Peyer's patch (tissue), 4 donors: ENCODE measurements around the gene CDHR5.

Experiments used
- CTCF ChIP-seq, 6 experiments: fragments of 450-650 bp in 4 of 6; fragments of 200-600 bp in 2 of 6; sonication (generic) in 1 of 6; IDR thresholded peaks; one replicate each; pipeline ENCODE4 v1.5.1; 2017 to 2019; ENCODE audit warnings: antibody characterized with exemption in 6 of 6, mild to moderate bottlenecking in 3 of 6, moderate library complexity in 1 of 6
- POLR2A ChIP-seq, 2 donors: fragments of 450-650 bp; IDR thresholded peaks; one replicate each; pipeline ENCODE4 v1.5.1; 2017; ENCODE audit warnings: antibody characterized with exemption in 2 of 2, mild to moderate bottlenecking in 2 of 2, moderate library complexity in 2 of 2

DNA sequence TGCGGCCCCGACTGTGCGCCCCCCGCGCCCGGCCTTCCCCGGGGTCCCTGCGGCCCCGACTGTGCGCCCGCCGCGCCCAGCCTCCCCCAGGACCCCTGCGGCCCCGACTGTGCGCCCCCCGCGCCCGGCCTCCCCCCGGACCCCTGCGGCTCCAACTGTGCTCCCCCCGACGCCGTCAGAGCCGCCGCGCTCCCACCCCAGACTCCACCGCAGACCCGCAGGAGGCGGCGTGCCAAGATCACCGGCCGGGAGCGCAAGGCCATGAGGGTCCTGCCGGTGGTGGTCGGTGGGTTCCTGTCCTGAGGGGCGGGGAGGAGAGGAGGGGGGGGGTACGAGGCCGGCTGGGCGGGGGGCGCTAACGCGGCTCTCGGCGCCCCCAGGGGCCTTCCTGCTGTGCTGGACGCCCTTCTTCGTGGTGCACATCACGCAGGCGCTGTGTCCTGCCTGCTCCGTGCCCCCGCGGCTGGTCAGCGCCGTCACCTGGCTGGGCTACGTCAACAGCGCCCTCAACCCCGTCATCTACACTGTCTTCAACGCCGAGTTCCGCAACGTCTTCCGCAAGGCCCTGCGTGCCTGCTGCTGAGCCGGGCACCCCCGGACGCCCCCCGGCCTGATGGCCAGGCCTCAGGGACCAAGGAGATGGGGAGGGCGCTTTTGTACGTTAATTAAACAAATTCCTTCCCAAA lies 15.4 kb upstream of the CDHR5 start:
- no peak for TF ChIP-seq CTCF (IDR thresholded peaks at IDR 0.05)
- no peak for TF ChIP-seq POLR2A (IDR thresholded peaks at IDR 0.05)
